Keratinocyte (primary cell): ENCODE data around the gene LSP1. TPM values are rescaled to one million over a fixed set of nuclear protein-coding genes. Genes with fewer than 3 reads are reported as not detected.

ENCODE experiments used
- DNase-seq: peaks from one replicate; pipeline ENCODE4 v3.0.0-alpha.2; 2011; ENCODE audit warnings: low read depth, missing footprints, low spot score
- FAIRE-seq: peaks from 2 replicates; lab custom pipeline; 2011; peaks lifted over from hg19 to GRCh38; lab: Jason Lieb, UNC
- H2AFZ ChIP-seq: 2 replicates; pipeline ENCODE4 v1.6.0; 2012; ENCODE audit warnings: low read length, control low read depth, inconsistent platforms; ENCODE audit not compliant: control insufficient read depth
- H3K27ac ChIP-seq: 2 replicates; pipeline ENCODE4 v1.5.1; 2011; ENCODE audit warnings: low read length; ENCODE audit not compliant: control insufficient read depth, insufficient read depth
- H3K27me3 ChIP-seq: 3 replicates; pipeline ENCODE4 v1.6.0; 2011; ENCODE audit warnings: low read length; ENCODE audit not compliant: control insufficient read depth, insufficient read depth; ENCODE audit errors: extremely low read depth
- H3K36me3 ChIP-seq, 2 experiments: 2 replicates in 1 of 2; 3 replicates in 1 of 2; pipeline ENCODE4 v1.5.1; 2011; ENCODE audit warnings: low read length in 2 of 2, mild to moderate bottlenecking in 1 of 2; ENCODE audit not compliant: control insufficient read depth in 2 of 2, insufficient read depth in 2 of 2; ENCODE audit errors: extremely low read depth in 1 of 2
- H3K4me1 ChIP-seq: 3 replicates; pipeline ENCODE4 v1.5.1; 2011; ENCODE audit warnings: low read length; ENCODE audit not compliant: control insufficient read depth, insufficient read depth; ENCODE audit errors: extremely low read depth
- H3K4me2 ChIP-seq: 3 replicates; pipeline ENCODE4 v1.6.0; 2011; ENCODE audit warnings: low read depth, low read length; ENCODE audit not compliant: control insufficient read depth, insufficient read depth; ENCODE audit errors: extremely low read depth
- H3K4me3 ChIP-seq, 3 experiments: fragments of 200-600 bp in 1 of 3; sonication (generic) in 1 of 3; 2 replicates in 2 of 3; 3 replicates in 1 of 3; pipeline ENCODE4 v1.5.1; 2011 to 2016; ENCODE audit warnings: low read length in 3 of 3, mild to moderate bottlenecking in 3 of 3, control low read depth in 2 of 3, inconsistent platforms in 1 of 3, low read depth in 1 of 3, mixed read lengths in 1 of 3, mixed run types in 1 of 3, moderate library complexity in 1 of 3; ENCODE audit not compliant: control insufficient read depth in 2 of 3, insufficient read depth in 2 of 3; ENCODE audit errors: extremely low read depth in 1 of 3
- H3K79me2 ChIP-seq: 2 replicates; pipeline ENCODE4 v1.6.0; 2012; ENCODE audit warnings: low read length; ENCODE audit not compliant: control insufficient read depth, insufficient read depth
- H3K9ac ChIP-seq: 3 replicates; pipeline ENCODE4 v1.6.0; 2011; ENCODE audit warnings: low read length; ENCODE audit not compliant: control insufficient read depth, insufficient read depth; ENCODE audit errors: extremely low read depth
- H3K9me1 ChIP-seq: 3 replicates; pipeline ENCODE4 v1.6.0; 2011; ENCODE audit warnings: low read length; ENCODE audit not compliant: control insufficient read depth, insufficient read depth; ENCODE audit errors: extremely low read depth
- H3K9me3 ChIP-seq: 2 replicates; pipeline ENCODE4 v1.5.1; 2012; ENCODE audit warnings: low read depth, low read length; ENCODE audit not compliant: control insufficient read depth
- H4K20me1 ChIP-seq: 3 replicates; pipeline ENCODE4 v1.6.0; 2011; ENCODE audit warnings: low read length; ENCODE audit not compliant: control insufficient read depth, insufficient read depth; ENCODE audit errors: extremely low read depth
- EZH2 ChIP-seq: IDR thresholded peaks from one replicate; pipeline ENCODE4 v1.6.1; 2012; ENCODE audit warnings: inconsistent platforms, mild to moderate bottlenecking, low read length, moderate library complexity
- dilution Hi-C: fragments of 300-500 bp; cut with MboI; formaldehyde crosslinking; loops from one replicate; pipeline ENCODE4 v1.7.0; 2020; ENCODE audit warnings: low sequenced_read_pairs; ENCODE audit not compliant: extremely low pct_ligation_motif_present
- polyA plus RNA-seq, 5 experiments: library from polyadenylated mRNA; depleted of rRNA in 3 of 5; stranded (reverse) in 3 of 5; stranded (forward) in 1 of 5; unstranded in 1 of 5; fragments of >200 nt; gene quantifications; 1 replicate in 1 of 5; 2 replicates in 3 of 5; 3 replicates in 1 of 5; pipeline versions ENCODE4 v1.2.1 to v1.2.3, GENCODE V29; 2011 to 2012; ENCODE audit warnings: missing spikeins in 2 of 5, low read depth in 1 of 5, low replicate concordance in 1 of 5
- TF ChIP-seq, protein P1 (sequence below), 3 experiments: IDR thresholded peaks in 1 of 3; conservative IDR thresholded peaks in 1 of 3; optimal IDR thresholded peaks in 1 of 3; 2 replicates in 2 of 3; 3 replicates in 1 of 3; pipeline versions ENCODE3 to v1.5.1; 2011; ENCODE audit warnings: low read length in 3 of 3, mild to moderate bottlenecking in 3 of 3, moderate library complexity in 2 of 3, control low read depth in 1 of 3, inconsistent platforms in 1 of 3; ENCODE audit not compliant: insufficient read depth in 2 of 3; ENCODE audit errors: extremely low read depth in 1 of 3

The LSP1 gene
- polyA plus RNA-seq, 1 donor (not counting 4 experiments of a cell fraction or from before 2014, with no cell fraction given), result 0.94 TPM

DNA sequence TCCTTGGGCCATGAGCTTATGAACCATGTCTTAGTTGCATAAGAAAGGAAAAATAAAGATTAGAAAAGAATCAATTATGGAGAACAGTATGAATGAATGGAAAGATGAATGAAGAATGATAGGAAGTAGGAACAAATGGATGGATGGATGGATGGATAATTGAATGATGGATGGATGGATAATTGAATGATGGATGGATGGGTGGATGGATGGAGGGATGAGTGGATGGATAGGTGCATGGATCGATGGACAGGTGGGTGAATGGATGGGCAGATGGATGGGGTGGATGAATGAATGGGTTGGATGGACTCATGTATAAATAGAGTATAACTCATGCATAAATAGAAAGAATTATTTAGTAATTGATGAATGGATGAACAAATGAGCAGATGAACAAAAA is 7.2 kb downstream of the LSP1 start:
- no peak overlapping the region for H3K9ac ChIP-seq
- DNase-seq (no peak), FAIRE-seq (no peak)
- H3K79me2 ChIP-seq, result no peaks in the 10 kb centered on the region
- H3K4me1 ChIP-seq, result peaks cover 10% of the 10 kb centered on the region
- no peaks in the 10 kb centered on the region for H4K20me1 ChIP-seq
- no peak overlapping the region for H3K4me2 ChIP-seq
- dilution Hi-C loops, result no loop called here
- H3K27me3 ChIP-seq, result no peaks in the 10 kb centered on the region
- H3K4me3 ChIP-seq, result no peak overlapping the region
- H3K9me3 ChIP-seq, result no peaks in the 10 kb centered on the region
- no peak overlapping the region for H3K27ac ChIP-seq
- H2AFZ ChIP-seq, result no peak overlapping the region
- no peaks in the 10 kb centered on the region for H3K9me1 ChIP-seq
- TF ChIP-seq, protein P1, sequence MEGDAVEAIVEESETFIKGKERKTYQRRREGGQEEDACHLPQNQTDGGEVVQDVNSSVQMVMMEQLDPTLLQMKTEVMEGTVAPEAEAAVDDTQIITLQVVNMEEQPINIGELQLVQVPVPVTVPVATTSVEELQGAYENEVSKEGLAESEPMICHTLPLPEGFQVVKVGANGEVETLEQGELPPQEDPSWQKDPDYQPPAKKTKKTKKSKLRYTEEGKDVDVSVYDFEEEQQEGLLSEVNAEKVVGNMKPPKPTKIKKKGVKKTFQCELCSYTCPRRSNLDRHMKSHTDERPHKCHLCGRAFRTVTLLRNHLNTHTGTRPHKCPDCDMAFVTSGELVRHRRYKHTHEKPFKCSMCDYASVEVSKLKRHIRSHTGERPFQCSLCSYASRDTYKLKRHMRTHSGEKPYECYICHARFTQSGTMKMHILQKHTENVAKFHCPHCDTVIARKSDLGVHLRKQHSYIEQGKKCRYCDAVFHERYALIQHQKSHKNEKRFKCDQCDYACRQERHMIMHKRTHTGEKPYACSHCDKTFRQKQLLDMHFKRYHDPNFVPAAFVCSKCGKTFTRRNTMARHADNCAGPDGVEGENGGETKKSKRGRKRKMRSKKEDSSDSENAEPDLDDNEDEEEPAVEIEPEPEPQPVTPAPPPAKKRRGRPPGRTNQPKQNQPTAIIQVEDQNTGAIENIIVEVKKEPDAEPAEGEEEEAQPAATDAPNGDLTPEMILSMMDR (optimal IDR thresholded peaks at IDR 0.05 in 1 of 3, IDR thresholded peaks at IDR 0.05 in 1 of 3, conservative IDR thresholded peaks at IDR 0.05 in 1 of 3; ENCODE audit: extremely low read depth in 1 of 3, insufficient read depth in 2 of 3, low read length in 3 of 3), result no peak
- TF ChIP-seq EZH2, result no peak
- no peaks in the 10 kb centered on the region for H3K36me3 ChIP-seq

DNA sequence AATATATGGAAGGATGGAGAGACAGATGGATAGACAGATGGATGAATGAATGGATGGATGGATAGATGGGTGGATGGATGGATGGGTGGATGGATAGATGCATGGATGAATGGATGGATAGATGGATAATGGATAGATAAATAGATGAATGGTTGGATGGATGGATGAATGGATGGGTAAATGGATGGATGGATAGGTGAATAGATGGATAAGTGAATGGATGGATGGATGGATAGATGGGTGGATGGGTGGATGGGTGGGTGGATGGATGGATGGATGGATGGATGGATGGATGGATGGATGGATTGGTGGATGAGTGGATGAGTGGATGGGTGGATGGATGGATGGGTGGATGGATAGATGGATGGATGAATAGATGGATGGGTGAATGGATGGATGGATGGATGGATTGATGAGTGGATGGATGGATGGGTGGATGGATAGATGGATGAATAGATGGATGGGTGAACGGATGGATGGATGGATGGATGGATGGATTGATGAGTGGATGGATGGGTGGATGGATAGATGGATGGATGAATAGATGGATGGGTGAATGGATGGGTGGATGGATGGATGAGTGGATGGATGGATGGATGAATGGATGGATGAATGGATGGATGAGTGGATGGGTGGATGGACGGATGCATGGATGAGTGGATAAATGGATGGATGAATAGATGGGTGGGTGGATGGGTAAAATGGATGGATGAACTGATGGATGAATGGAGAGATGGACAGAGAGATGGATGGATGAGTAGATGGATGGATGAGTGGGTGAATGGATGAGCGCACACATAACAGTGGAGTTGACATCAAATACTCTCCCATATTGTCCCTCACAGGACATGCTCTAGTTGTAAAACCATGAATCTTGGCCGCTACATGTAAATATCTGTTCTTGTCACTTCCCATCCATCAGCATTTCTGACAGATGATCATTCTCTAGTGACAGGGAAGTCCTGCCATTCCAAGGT is 8.8 kb downstream of the LSP1 start:
- Histone ChIP-seq H4K20me1 (no peaks in the 10 kb centered on the region), H3K27ac (no peak overlapping the region), H3K9ac (no peak overlapping the region), H3K36me3 (no peaks in the 10 kb centered on the region), H3K4me2 (no peak overlapping the region), H3K4me3 (no peak overlapping the region), H2AFZ (no peak overlapping the region), H3K9me3 (no peaks in the 10 kb centered on the region), H3K9me1 (no peaks in the 10 kb centered on the region), H3K27me3 (no peaks in the 10 kb centered on the region), H3K79me2 (no peaks in the 10 kb centered on the region), H3K4me1 (peaks cover 10% of the 10 kb centered on the region)
- FAIRE-seq, result no peak
- dilution Hi-C loops, result no loop called here
- DNase-seq, result no peak
- TF ChIP-seq, protein P1 (optimal IDR thresholded peaks at IDR 0.05 in 1 of 3, IDR thresholded peaks at IDR 0.05 in 1 of 3, conservative IDR thresholded peaks at IDR 0.05 in 1 of 3; ENCODE audit: extremely low read depth in 1 of 3, insufficient read depth in 2 of 3, low read length in 3 of 3), result no peak
- no peak for TF ChIP-seq EZH2
